22Rv1 (cell line): ENCODE results near the gene PRDM10.
"Not testable (repeated sequence)": the region's sequence is repeated elsewhere in the genome, so short reads cannot be mapped to it uniquely, and the experiment has no call there.

ENCODE experiments used
- H3K27ac ChIP-seq: fragments of 450-650 bp; 2 replicates; pipeline ENCODE4 v1.5.1; 2017
- CTCF ChIP-seq: fragments of 450-650 bp; IDR thresholded peaks from 2 replicates; pipeline ENCODE4 v1.5.1; 2017; ENCODE audit warnings: mild to moderate bottlenecking
- ZFX ChIP-seq: fragments of 450-650 bp; IDR thresholded peaks from 2 replicates; pipeline ENCODE4 v1.6.1; 2017; ENCODE audit warnings: antibody characterized with exemption, borderline replicate concordance

Gene PRDM10

GRCh38 chr11:129968591-129969419 lies 33.8 kb downstream of the PRDM10 start:
- H3K27ac ChIP-seq: no peak overlapping the region
- TF ChIP-seq CTCF (no peak), ZFX (no peak)

GRCh38 chr11:129967996-129968395 lies 34.6 kb downstream of the PRDM10 start:
- H3K27ac ChIP-seq: no peak overlapping the region
- TF ChIP-seq ZFX (no peak), CTCF (no peak)

GRCh38 chr11:129965248-129965647 lies 37.4 kb downstream of the PRDM10 start:
- H3K27ac ChIP-seq: no peak overlapping the region
- TF ChIP-seq CTCF (no peak), ZFX (no peak)

- TF ChIP-seq ZFX: no peak
- no peak for TF ChIP-seq CTCF
- no peak overlapping the region for H3K27ac ChIP-seq
Observed at GRCh38 chr11:129960216-129961214, 42.1 kb downstream of the PRDM10 start.

GRCh38 chr11:129959687-129960086 lies 42.9 kb downstream of the PRDM10 start:
- no peak overlapping the region for H3K27ac ChIP-seq
- no peak for TF ChIP-seq CTCF
- TF ChIP-seq ZFX: no peak

- TF ChIP-seq CTCF (no peak), ZFX (no peak)
- no peak overlapping the region for H3K27ac ChIP-seq
Observed at GRCh38 chr11:129955282-129955681, 47.4 kb downstream of the PRDM10 start.

- H3K27ac ChIP-seq: not testable (repeated sequence)
Observed at GRCh38 chr11:129954703-129955102, 47.9 kb downstream of the PRDM10 start.
